ENCODE results near the gene DCAF4L1.
A peak's percentile ranks its signal among the peaks of the same experiment; 100 is the strongest.

DCAF4L1 gene
- long read RNA-seq: 0 reads

- H3K27ac ChIP-seq (replicated peaks): no peak within 1 kb of the TSS
- TF ChIP-seq REST (IDR thresholded peaks at IDR 0.05; ENCODE audit: insufficient replicate concordance, low read depth): no peak
- no peak for TF ChIP-seq SPI1 (IDR thresholded peaks at IDR 0.05; ENCODE audit: borderline replicate concordance, low read depth)
- TF ChIP-seq GABPA (IDR thresholded peaks at IDR 0.05; ENCODE audit: low read depth): no peak
- no peak for TF ChIP-seq CTCF (IDR thresholded peaks at IDR 0.05; ENCODE audit: insufficient read depth, low read length)
- TF ChIP-seq POLR2AphosphoS5 (IDR thresholded peaks at IDR 0.05; ENCODE audit: low read depth): no peak
- no peaks in the 10 kb centered on the region for H3K27me3 ChIP-seq (ENCODE audit: insufficient read depth, poor library complexity, severe bottlenecking)
- DNase-seq (ENCODE audit: low read depth in 1 of 2, low spot score in 1 of 2): no peak
- H3K4me3 ChIP-seq (replicated peaks; ENCODE audit: insufficient read depth, low read length): no peak within 1 kb of the TSS
Measured at GRCh38 chr4:41981456-41981855, at the start of gene DCAF4L1. Gene DCAF4L1 (plus strand): TSS chr4:41981756. CDS start chr4:41981793, 37 bp downstream.

GRCh38 chr4:41932988-41933387 lies 48.6 kb upstream of the DCAF4L1 start:
- no peak overlapping the region for H3K27ac ChIP-seq (replicated peaks)
- no peaks in the 10 kb centered on the region for H3K27me3 ChIP-seq (ENCODE audit: insufficient read depth, poor library complexity, severe bottlenecking)
- no peak overlapping the region for H3K4me3 ChIP-seq (replicated peaks; ENCODE audit: insufficient read depth, low read length)
- no peak for DNase-seq (ENCODE audit: low read depth in 1 of 2, low spot score in 1 of 2)
- TF ChIP-seq CTCF (IDR thresholded peaks at IDR 0.05; ENCODE audit: insufficient read depth, low read length) (no peak), REST (IDR thresholded peaks at IDR 0.05; ENCODE audit: insufficient replicate concordance, low read depth) (no peak), POLR2AphosphoS5 (IDR thresholded peaks at IDR 0.05; ENCODE audit: low read depth) (no peak), SPI1 (IDR thresholded peaks at IDR 0.05; ENCODE audit: borderline replicate concordance, low read depth) (no peak), GABPA (IDR thresholded peaks at IDR 0.05; ENCODE audit: low read depth) (no peak)

- Histone ChIP-seq H3K4me3 (replicated peaks; ENCODE audit: insufficient read depth, low read length) (peak overlapping the region; percentile 98), H3K27ac (replicated peaks) (peak overlapping the region; percentile 76)
Measured at GRCh38 chr4:41933997-41934503, 47.5 kb upstream of the DCAF4L1 start.

More at GRCh38 chr4:41933997-41934503, 47.5 kb upstream of the DCAF4L1 start:
- peak; percentile 86 to 88 for DNase-seq (ENCODE audit: low read depth in 1 of 2, low spot score in 1 of 2)
- no peak for TF ChIP-seq SPI1 (IDR thresholded peaks at IDR 0.05; ENCODE audit: borderline replicate concordance, low read depth)
- TF ChIP-seq REST (IDR thresholded peaks at IDR 0.05; ENCODE audit: insufficient replicate concordance, low read depth): peak; percentile 19
- no peaks in the 10 kb centered on the region for H3K27me3 ChIP-seq (ENCODE audit: insufficient read depth, poor library complexity, severe bottlenecking)
